Testis (tissue), 3 donors: Measurements from ENCODE around the gene PHLPP1. TPM values are rescaled to one million over a fixed set of nuclear protein-coding genes. Genes with fewer than 3 reads are reported as not detected.

Experiments used
- DNase-seq: peaks from one replicate; pipeline ENCODE4 v3.0.0-alpha.2; 2019
- H3K27ac ChIP-seq, 2 donors: fragments of 200-600 bp; sonication (generic); one replicate each; pipeline ENCODE4 v1.5.1; 2019
- H3K27me3 ChIP-seq: fragments of 200-600 bp; sonication (generic); one replicate; pipeline ENCODE4 v1.5.1; 2019
- H3K36me3 ChIP-seq: fragments of 200-600 bp; sonication (generic); one replicate; pipeline ENCODE4 v1.5.1; 2017; ENCODE audit warnings: low read depth; ENCODE audit errors: missing control alignments
- H3K4me1 ChIP-seq: fragments of 200-600 bp; sonication (generic); one replicate; pipeline ENCODE4 v1.5.1; 2019
- H3K4me3 ChIP-seq, 2 donors: fragments of 200-600 bp; sonication (generic); one replicate each; pipeline ENCODE4 v1.5.1; 2017 to 2019
- H3K9me3 ChIP-seq: fragments of 200-600 bp; sonication (generic); one replicate; pipeline ENCODE4 v1.5.1; 2017
- CTCF ChIP-seq, 3 experiments: fragments of 450-650 bp in 2 of 3; fragments of 200-600 bp in 1 of 3; sonication (generic) in 1 of 3; IDR thresholded peaks; one replicate each; pipeline ENCODE4 v1.5.1; 2016 to 2019; ENCODE audit warnings: antibody characterized with exemption in 3 of 3, mild to moderate bottlenecking in 2 of 3, moderate library complexity in 1 of 3
- POLR2A ChIP-seq: fragments of 450-650 bp; IDR thresholded peaks from one replicate; pipeline ENCODE4 v1.6.1; 2017; ENCODE audit warnings: antibody characterized with exemption, mild to moderate bottlenecking, moderate library complexity
- WGBS, 2 donors: methylation state at CpG; one replicate each; pipeline ENCODE4 v1.1.5; 2018; 5-methylcytosine and 5-hydroxymethylcytosine counted together
- intact Hi-C: fragments of 100-400 bp; cut with DNase I; formaldehyde crosslinking; loops from one replicate; pipeline ENCODE4 v1.15.1; 2023; ENCODE audit warnings: low total_unique reads
- polyA plus RNA-seq: library from polyadenylated mRNA; stranded (reverse); fragments of 350-450 nt; fragmentation: Illumina TruSeq; extraction: RNeasy Lipid Tissue Mini Kit (QIAGEN cat#74804); gene quantifications from one replicate; pipeline ENCODE4 v1.2.3, GENCODE V29; 2014; ENCODE audit warnings: low read depth, low replicate concordance; ENCODE audit not compliant: insufficient read depth
- total RNA-seq, 2 donors: library from RNA; depleted of rRNA; stranded (reverse); fragments of >200 nt; gene quantifications; one replicate each; pipeline ENCODE4 v1.2.3, GENCODE V29; 2016

The PHLPP1 gene
- total and polyA plus RNA-seq, 3 donors from 2014 or later = 31.5 to 60.1 (median 50.5) TPM

GRCh38 chr18:62862466-62862865 is 147.1 kb downstream of the PHLPP1 start:
- Histone ChIP-seq H3K4me1 (no peaks in the 10 kb centered on the region), H3K27me3 (no peaks in the 10 kb centered on the region), H3K36me3 (no peaks in the 10 kb centered on the region), H3K27ac (no peak overlapping the region), H3K4me3 (no peak overlapping the region), H3K9me3 (no peaks in the 10 kb centered on the region)
- no peak for DNase-seq
- intact Hi-C loops = no loop called here
- WGBS, 2 donors = 80 to 81% methylated on average over 2 of the region's 2 CpGs
- TF ChIP-seq POLR2A (no peak), CTCF (IDR thresholded peaks at IDR 0.05) (no peak)

- H3K27me3 ChIP-seq = no peaks in the 10 kb centered on the region
- no peaks in the 10 kb centered on the region for H3K36me3 ChIP-seq
- no peak overlapping the region for H3K27ac ChIP-seq
- H3K4me1 ChIP-seq = no peaks in the 10 kb centered on the region
- intact Hi-C loops = no loop called here
- no peak for DNase-seq
- TF ChIP-seq CTCF (IDR thresholded peaks at IDR 0.05) (no peak), POLR2A (no peak)
- 85 to 92% methylated on average over 3 of the region's 3 CpGs for WGBS, 2 donors
- no peak overlapping the region for H3K4me3 ChIP-seq
- no peaks in the 10 kb centered on the region for H3K9me3 ChIP-seq
Measured at GRCh38 chr18:62863579-62864001, 148.2 kb downstream of the PHLPP1 start.

- Histone ChIP-seq H3K4me1 (no peaks in the 10 kb centered on the region), H3K9me3 (no peaks in the 10 kb centered on the region), H3K4me3 (no peak overlapping the region), H3K27ac (no peak overlapping the region), H3K27me3 (no peaks in the 10 kb centered on the region), H3K36me3 (no peaks in the 10 kb centered on the region)
- TF ChIP-seq CTCF (IDR thresholded peaks at IDR 0.05) (no peak), POLR2A (no peak)
- intact Hi-C loops = no loop called here
- DNase-seq = no peak
Measured at GRCh38 chr18:62865498-62865897, 150.2 kb downstream of the PHLPP1 start.

GRCh38 chr18:62867534-62867933 is 152.2 kb downstream of the PHLPP1 start:
- DNase-seq = no peak
- Histone ChIP-seq H3K9me3 (no peaks in the 10 kb centered on the region), H3K27ac (no peak overlapping the region), H3K4me3 (no peak overlapping the region), H3K27me3 (no peaks in the 10 kb centered on the region), H3K4me1 (no peaks in the 10 kb centered on the region), H3K36me3 (no peaks in the 10 kb centered on the region)
- no peak for TF ChIP-seq POLR2A
- TF ChIP-seq CTCF (IDR thresholded peaks at IDR 0.05) = no peak
- 90 to 95% methylated on average over 8 of the region's 8 CpGs for WGBS, 2 donors
- intact Hi-C loops = no loop called here

- Histone ChIP-seq H3K9me3 (no peaks in the 10 kb centered on the region), H3K4me1 (no peaks in the 10 kb centered on the region), H3K27me3 (no peaks in the 10 kb centered on the region), H3K4me3 (no peak overlapping the region), H3K27ac (no peak overlapping the region), H3K36me3 (no peaks in the 10 kb centered on the region)
- TF ChIP-seq POLR2A (no peak), CTCF (IDR thresholded peaks at IDR 0.05) (no peak)
- no peak for DNase-seq
- intact Hi-C loops = no loop called here
Measured at GRCh38 chr18:62868645-62869044, 153.3 kb downstream of the PHLPP1 start.
